ENCODE data around the gene SEMA3E. TPM values are rescaled to one million over a fixed set of nuclear protein-coding genes. Genes with fewer than 3 reads are reported as not detected.

The SEMA3E gene
- total RNA-seq, 1 donor from 2014 or later = 0.24 TPM

- intact Hi-C loops (cut with DNase I) = no loop called here
- ATAC-seq (no peak), DNase-seq (ENCODE audit: missing footprints) (no peak)
Measured at GRCh38 chr7:83646027-83646426, 2.9 kb downstream of the SEMA3E start.

- DNase-seq (ENCODE audit: missing footprints) (no peak), ATAC-seq (no peak)
- intact Hi-C loops (cut with DNase I) = no loop called here
Measured at GRCh38 chr7:83643739-83644138, 5.2 kb downstream of the SEMA3E start.

- no peak for ATAC-seq
Measured at GRCh38 chr7:83643012-83643411, 5.9 kb downstream of the SEMA3E start.

GRCh38 chr7:83640731-83641537 is 8.0 kb downstream of the SEMA3E start:
- ATAC-seq = no peak
- intact Hi-C loops (cut with DNase I) = no loop called here
- DNase-seq (ENCODE audit: missing footprints) = no peak

More at GRCh38 chr7:83643012-83643411, 5.9 kb downstream of the SEMA3E start:
- intact Hi-C loops (cut with DNase I) = no loop called here
- DNase-seq (ENCODE audit: missing footprints) = no peak

GRCh38 chr7:83640240-83640639 is 8.7 kb downstream of the SEMA3E start:
- intact Hi-C loops (cut with DNase I) = no loop called here
- no peak for DNase-seq (ENCODE audit: missing footprints)
- no peak for ATAC-seq

GRCh38 chr7:83633516-83633915 is 15.4 kb downstream of the SEMA3E start:
- ATAC-seq (no peak), DNase-seq (ENCODE audit: missing footprints) (no peak)
- intact Hi-C loops (cut with DNase I) = no loop called here

- intact Hi-C loops (cut with DNase I) = no loop called here
- no peak for ATAC-seq
- DNase-seq (ENCODE audit: missing footprints) = no peak
Measured at GRCh38 chr7:83629117-83629880, 19.6 kb downstream of the SEMA3E start.

- DNase-seq (ENCODE audit: missing footprints) (no peak), ATAC-seq (no peak)
- intact Hi-C loops (cut with DNase I) = no loop called here
Measured at GRCh38 chr7:83617858-83618257, 31.1 kb downstream of the SEMA3E start.

- DNase-seq (ENCODE audit: missing footprints) (no peak), ATAC-seq (no peak)
- intact Hi-C loops (cut with DNase I) = no loop called here
Measured at GRCh38 chr7:83614112-83614511, 34.8 kb downstream of the SEMA3E start.

GRCh38 chr7:83613232-83613631 is 35.7 kb downstream of the SEMA3E start:
- no peak for ATAC-seq
- intact Hi-C loops (cut with DNase I) = no loop called here
- no peak for DNase-seq (ENCODE audit: missing footprints)

GRCh38 chr7:83611776-83612175 is 37.2 kb downstream of the SEMA3E start:
- intact Hi-C loops (cut with DNase I) = no loop called here
- no peak for DNase-seq (ENCODE audit: missing footprints)
- ATAC-seq = no peak

GRCh38 chr7:83610649-83611304 is 38.2 kb downstream of the SEMA3E start:
- ATAC-seq (no peak), DNase-seq (ENCODE audit: missing footprints) (no peak)
- intact Hi-C loops (cut with DNase I) = no loop called here

GRCh38 chr7:83608716-83609115 is 40.2 kb downstream of the SEMA3E start:
- ATAC-seq (no peak), DNase-seq (ENCODE audit: missing footprints) (no peak)
- intact Hi-C loops (cut with DNase I) = no loop called here

- intact Hi-C loops (cut with DNase I) = no loop called here
Measured at GRCh38 chr7:83603649-83604048, 45.3 kb downstream of the SEMA3E start.

GRCh38 chr7:83599131-83599530 is 49.8 kb downstream of the SEMA3E start:
- ATAC-seq (no peak), DNase-seq (ENCODE audit: missing footprints) (no peak)
- intact Hi-C loops (cut with DNase I) = no loop called here

More at GRCh38 chr7:83603649-83604048, 45.3 kb downstream of the SEMA3E start:
- DNase-seq (ENCODE audit: missing footprints) (no peak), ATAC-seq (no peak)

- ATAC-seq (no peak), DNase-seq (ENCODE audit: missing footprints) (no peak)
- intact Hi-C loops (cut with DNase I) = no loop called here
Measured at GRCh38 chr7:83593921-83594475, 54.9 kb downstream of the SEMA3E start.

- DNase-seq (ENCODE audit: missing footprints) (no peak), ATAC-seq (no peak)
- intact Hi-C loops (cut with DNase I) = no loop called here
Measured at GRCh38 chr7:83588602-83589240, 60.2 kb downstream of the SEMA3E start.

GRCh38 chr7:83586281-83586680 is 62.7 kb downstream of the SEMA3E start:
- DNase-seq (ENCODE audit: missing footprints) (no peak), ATAC-seq (no peak)
- intact Hi-C loops (cut with DNase I) = no loop called here
